GM23248 (cell line): ENCODE results near the gene COX8A. TPM values are rescaled to one million over a fixed set of nuclear protein-coding genes. Genes with fewer than 3 reads are reported as not detected.
A peak's percentile ranks its signal among the peaks of the same experiment; 100 is the strongest.

Source experiments
- DNase-seq: peaks from one replicate; pipeline ENCODE4 v3.0.0-alpha.2; 2015
- H2AFZ ChIP-seq: fragments of 200-600 bp; sonication (generic); 2 replicates; pipeline ENCODE4 v1.6.1; 2016; ENCODE audit warnings: antibody characterized with exemption
- H3F3A ChIP-seq: fragments of 200-600 bp; sonication (generic); 2 replicates; pipeline ENCODE4 v1.6.1; 2016; ENCODE audit warnings: mild to moderate bottlenecking, antibody characterized with exemption, mixed run types; ENCODE audit not compliant: insufficient read depth
- H3K27ac ChIP-seq: fragments of 200-600 bp; sonication (generic); 2 replicates; pipeline ENCODE4 v1.5.1; 2016; ENCODE audit warnings: mild to moderate bottlenecking
- H3K27me3 ChIP-seq: fragments of 200-600 bp; sonication (generic); replicated peaks from 2 replicates; pipeline ENCODE4 v1.6.1; 2016; ENCODE audit warnings: mild to moderate bottlenecking; ENCODE audit not compliant: insufficient read depth
- H3K36me3 ChIP-seq: fragments of 200-600 bp; sonication (generic); 2 replicates; pipeline ENCODE4 v1.6.1; 2016; ENCODE audit warnings: low read depth, mild to moderate bottlenecking
- H3K4me1 ChIP-seq: fragments of 200-600 bp; sonication (generic); 2 replicates; pipeline ENCODE4 v1.6.1; 2016; ENCODE audit warnings: mild to moderate bottlenecking; ENCODE audit not compliant: insufficient read depth
- H3K4me2 ChIP-seq: fragments of 200-600 bp; sonication (generic); one replicate; pipeline ENCODE4 v1.6.1; 2016; ENCODE audit warnings: mild to moderate bottlenecking; ENCODE audit not compliant: unreplicated experiment
- H3K4me3 ChIP-seq: fragments of 200-600 bp; sonication (generic); 2 replicates; pipeline ENCODE4 v1.5.1; 2016; ENCODE audit warnings: mild to moderate bottlenecking
- H3K79me2 ChIP-seq: fragments of 200-600 bp; sonication (generic); 2 replicates; pipeline ENCODE4 v1.6.1; 2016; ENCODE audit warnings: mild to moderate bottlenecking; ENCODE audit not compliant: insufficient read depth
- H3K9ac ChIP-seq: fragments of 200-600 bp; sonication (generic); 2 replicates; pipeline ENCODE4 v1.6.1; 2016; ENCODE audit warnings: mild to moderate bottlenecking
- H3K9me2 ChIP-seq: fragments of 200-600 bp; sonication (generic); 2 replicates; pipeline ENCODE4 v1.6.1; 2016; ENCODE audit warnings: mixed run types, mild to moderate bottlenecking, moderate library complexity; ENCODE audit not compliant: insufficient read depth
- H3K9me3 ChIP-seq: fragments of 200-600 bp; sonication (generic); one replicate; pipeline ENCODE4 v1.6.1; 2017; ENCODE audit warnings: low read depth
- H4K20me1 ChIP-seq: fragments of 200-600 bp; sonication (generic); 2 replicates; pipeline ENCODE4 v1.6.0; 2016; ENCODE audit not compliant: insufficient read depth
- EZH2 ChIP-seq: fragments of 200-600 bp; sonication (generic); IDR thresholded peaks from 2 replicates; pipeline ENCODE4 v1.6.1; 2018; ENCODE audit warnings: antibody characterized with exemption, mild to moderate bottlenecking; ENCODE audit not compliant: insufficient read depth, poor library complexity, severe bottlenecking
- EZH2phosphoT487 ChIP-seq: fragments of 200-600 bp; sonication (generic); IDR thresholded peaks from 2 replicates; pipeline ENCODE4 v1.6.1; 2018; ENCODE audit warnings: antibody characterized with exemption, moderate library complexity, mild to moderate bottlenecking, low read depth; ENCODE audit not compliant: insufficient read depth
- WGBS, 2 experiments: methylation state at CpG; one replicate each; pipeline ENCODE4 v1.1.6; 2015 to 2017; ENCODE audit warnings: low lambda C conversion rate in 2 of 2, low coverage in 1 of 2; ENCODE audit errors: missing lambda C conversion rate in 2 of 2; 5-methylcytosine and 5-hydroxymethylcytosine counted together
- in situ Hi-C: fragments of 300-500 bp; cut with MboI; formaldehyde crosslinking; loops from 2 replicates; pipeline ENCODE4 v1.15.0; 2020
- polyA plus RNA-seq: library from polyadenylated mRNA; unstranded; fragments of >200 nt; fragmentation: Nextera tagmentation; extraction: Ambion mirVana; gene quantifications from 2 replicates; pipeline ENCODE4 v1.2.1, GENCODE V29; 2016
- total RNA-seq: library from RNA; depleted of rRNA; stranded (reverse); fragments of >200 nt; shearing (Covaris generic); gene quantifications from 2 replicates; pipeline ENCODE4 v1.2.3, GENCODE V29; 2014

COX8A gene
- total and polyA plus RNA-seq, 2 experiments from 2014 or later: 388 to 397 TPM

GRCh38 chr11:64007160-64007628 is 32.8 kb downstream of the COX8A start:
- Histone ChIP-seq H3K9ac (peak overlapping the region; percentile 35), H3K4me3 (peak overlapping the region; percentile 71), H3K4me1 (peaks cover 4% of the 10 kb centered on the region; the same call in 1 of the 2 replicates), H3K27ac (no peak overlapping the region), H3K9me3 (no peaks in the 10 kb centered on the region), H3K79me2 (no peaks in the 10 kb centered on the region), H3K9me2 (no peaks in the 10 kb centered on the region), H3F3A (0 out of 2 replicates have a peak, but pooled peaks cover 5% of the 10 kb centered on the region), H3K36me3 (no peaks in the 10 kb centered on the region), H3K27me3 (no peaks in the 10 kb centered on the region), H3K4me2 (peak overlapping the region; percentile 80), H4K20me1 (no peaks in the 10 kb centered on the region), H2AFZ (peak overlapping the region; percentile 74)
- DNase-seq: peak; percentile 82
- 1 to 2% methylated on average over 26 to 27 of the region's 27 CpGs for WGBS, 2 experiments
- in situ Hi-C loops: loop anchor here (10.0 kb wide), 1 partner anchor 138 kb away; no protein-coding TSS in a partner anchor
- TF ChIP-seq EZH2 (no peak), EZH2phosphoT487 (no peak)

- Histone ChIP-seq H3K9me2 (no peaks in the 10 kb centered on the region), H3K4me3 (peak overlapping the region; percentile 71), H3K4me2 (peak overlapping the region; percentile 80), H3K27ac (no peak overlapping the region), H3K9ac (peak overlapping the region; percentile 35), H3K9me3 (no peaks in the 10 kb centered on the region), H3K36me3 (no peaks in the 10 kb centered on the region), H3K4me1 (peaks cover 4% of the 10 kb centered on the region; the same call in 1 of the 2 replicates), H4K20me1 (no peaks in the 10 kb centered on the region), H3K27me3 (no peaks in the 10 kb centered on the region), H2AFZ (peak overlapping the region; percentile 74), H3F3A (0 out of 2 replicates have a peak, but pooled peaks cover 5% of the 10 kb centered on the region), H3K79me2 (no peaks in the 10 kb centered on the region)
- 6% methylated on average over 32 to 39 of the region's 40 CpGs for WGBS, 2 experiments
- in situ Hi-C loops: loop anchor here (10.0 kb wide), 1 partner anchor 137 kb away; no protein-coding TSS in a partner anchor
- TF ChIP-seq EZH2 (no peak), EZH2phosphoT487 (no peak)
- peak; percentile 84 for DNase-seq
These were observed 33.3 kb downstream of the COX8A start for GRCh38 chr11:64007629-64008282.

- Histone ChIP-seq H3K4me2 (peak overlapping the region; percentile 80), H4K20me1 (no peaks in the 10 kb centered on the region), H3K4me1 (peaks cover 4% of the 10 kb centered on the region; the same call in 1 of the 2 replicates), H3K27ac (no peak overlapping the region), H3K79me2 (no peaks in the 10 kb centered on the region), H3K9me2 (no peaks in the 10 kb centered on the region), H3K9ac (peak overlapping the region; percentile 35), H3F3A (0 out of 2 replicates have a peak, but pooled peaks cover 5% of the 10 kb centered on the region), H3K36me3 (no peaks in the 10 kb centered on the region), H3K4me3 (no peak overlapping the region), H3K9me3 (no peaks in the 10 kb centered on the region), H2AFZ (peak overlapping the region; percentile 74), H3K27me3 (no peaks in the 10 kb centered on the region)
- in situ Hi-C loops: loop anchor here (10.0 kb wide), 1 partner anchor 136 kb away; no protein-coding TSS in a partner anchor
- no peak for TF ChIP-seq EZH2phosphoT487
- no peak for DNase-seq
- 87 to 88% methylated on average over 22 to 23 of the region's 26 CpGs for WGBS, 2 experiments
These were observed 34.0 kb downstream of the COX8A start for GRCh38 chr11:64008283-64008913.

GRCh38 chr11:64008914-64009633 is 34.7 kb downstream of the COX8A start:
- Histone ChIP-seq H3K79me2 (no peaks in the 10 kb centered on the region), H2AFZ (no peak overlapping the region), H3F3A (0 out of 2 replicates have a peak, but pooled peaks cover 5% of the 10 kb centered on the region), H3K9ac (no peak overlapping the region), H3K4me3 (no peak overlapping the region), H3K9me2 (no peaks in the 10 kb centered on the region), H3K4me1 (peaks cover 4% of the 10 kb centered on the region; the same call in 1 of the 2 replicates), H3K27me3 (no peaks in the 10 kb centered on the region), H3K4me2 (no peak overlapping the region), H3K36me3 (no peaks in the 10 kb centered on the region), H4K20me1 (no peaks in the 10 kb centered on the region), H3K9me3 (no peaks in the 10 kb centered on the region), H3K27ac (no peak overlapping the region)
- no peak for TF ChIP-seq EZH2phosphoT487
- TF ChIP-seq EZH2: no peak
- DNase-seq: no peak
- in situ Hi-C loops: loop anchor here (10.0 kb wide), 1 partner anchor 136 kb away; no protein-coding TSS in a partner anchor
- WGBS, 2 experiments: 93 to 95% methylated on average over 18 of the region's 18 CpGs
